K562 (cell line): ENCODE data around the gene PARK7. TPM values are rescaled to one million over a fixed set of nuclear protein-coding genes. Genes with fewer than 3 reads are reported as not detected.

ENCODE experiments used
- BRF2 ChIP-seq: IDR thresholded peaks from 3 replicates; pipeline ENCODE4 v1.6.1; 2011; ENCODE audit warnings: borderline replicate concordance, mild to moderate bottlenecking; ENCODE audit not compliant: insufficient read length, insufficient read depth
- CBFA2T3 ChIP-seq: fragments of 450-650 bp; IDR thresholded peaks from 2 replicates; pipeline ENCODE4 v1.6.1; 2017
- CREB3L1 ChIP-seq: fragments of 450-650 bp; IDR thresholded peaks from 2 replicates; pipeline ENCODE4 v1.6.1; 2014; ENCODE audit warnings: low read depth, mild to moderate bottlenecking, moderate library complexity, borderline replicate concordance
- KDM1A ChIP-seq, 2 experiments: fragments of 450-650 bp; IDR thresholded peaks; 2 replicates each; pipeline ENCODE4 v1.6.1; 2016; ENCODE audit warnings: mild to moderate bottlenecking in 2 of 2
- MCM3 ChIP-seq: fragments of 450-650 bp; IDR thresholded peaks from 2 replicates; pipeline ENCODE4 v1.6.1; 2016
- MEIS2 ChIP-seq: fragments of 450-650 bp; IDR thresholded peaks from 2 replicates; pipeline ENCODE4 v1.6.1; 2014; ENCODE audit warnings: mild to moderate bottlenecking; ENCODE audit not compliant: partially characterized antibody
- NR3C1 ChIP-seq: sonication (generic); formaldehyde crosslinking; IDR thresholded peaks from 2 replicates; pipeline ENCODE4 v1.8.1; 2022; ENCODE audit warnings: missing genetic modification reagents
- TSHZ1 ChIP-seq: fragments of 250-450 bp; sonication (Bioruptor Pico); IDR thresholded peaks from 2 replicates; pipeline ENCODE4 v1.4.0; 2020; ENCODE audit warnings: mild to moderate bottlenecking, moderate library complexity
- ZBTB1 ChIP-seq: sonication (generic); formaldehyde crosslinking; IDR thresholded peaks from 2 replicates; pipeline ENCODE4 v1.8.1; 2023; ENCODE audit warnings: missing genetic modification reagents, low read depth, mild to moderate bottlenecking, borderline replicate concordance
- ZBTB33 ChIP-seq: sonication (generic); formaldehyde crosslinking; IDR thresholded peaks from 2 replicates; pipeline ENCODE4 v1.8.1; 2023; ENCODE audit warnings: mild to moderate bottlenecking, missing genetic modification reagents
- ZNF384 ChIP-seq: IDR thresholded peaks from 2 replicates; pipeline ENCODE4 v1.6.1; 2012; ENCODE audit warnings: low read depth, low read length, improper control_type of control experiment
- ZNF592 ChIP-seq: fragments of 450-650 bp; IDR thresholded peaks from 2 replicates; pipeline ENCODE4 v1.6.1; 2017; ENCODE audit warnings: antibody characterized with exemption, mild to moderate bottlenecking
- polyA plus RNA-seq, 8 experiments: library from polyadenylated mRNA; depleted of rRNA in 4 of 8; stranded (reverse) in 5 of 8; unstranded in 3 of 8; fragments of >200 nt; fragmentation: Nextera tagmentation in 2 of 8; fragmentation: Illumina TruSeq in 1 of 8; extraction: Ambion mirVana in 2 of 8; extraction: Trizol in 1 of 8; gene quantifications; 2 replicates each; pipeline versions ENCODE4 v1.2.1 to v1.2.3, GENCODE V29; 2011 to 2014; ENCODE audit warnings: inconsistent platforms in 1 of 8, missing spikeins in 1 of 8
- total RNA-seq, 7 experiments: library from RNA; depleted of rRNA in 6 of 7; stranded (reverse); fragments of >200 nt in 6 of 7; fragmentation: Illumina TruSeq in 2 of 7; extraction: Trizol in 2 of 7; gene quantifications; 2 replicates each; pipeline versions ENCODE4 v1.2.1 to v1.2.3, GENCODE V29; 2011 to 2021; ENCODE audit warnings: low replicate concordance in 1 of 7

PARK7 gene
- total and polyA plus RNA-seq, 9 of the 15 experiments (the other 6 are each of a cell fraction or from before 2014, with no cell fraction given): 374 to 1,298 (median 484) TPM

- TF ChIP-seq TSHZ1 (CRISPR knock-in tag) (no peak), NR3C1 (peak; percentile 98), CREB3L1 (peak; percentile 79; the same call in 1 of the 2 replicates), CBFA2T3 (no peak), MCM3 (no peak), KDM1A (IDR thresholded peaks at IDR 0.05) (no peak), ZNF384 (no peak), ZBTB33 (peak; percentile 95), BRF2 (no peak), ZNF592 (0 out of 2 replicates have a peak, but pooled peaks have one; percentile 45), MEIS2 (peak; percentile 58), ZBTB1 (CRISPR knock-in tag) (peak; percentile 85; the same call in 1 of the 2 replicates)
These were observed 64.9 kb downstream of the PARK7 start, which contains the start of gene ERRFI1 (continued) for GRCh38 chr1:8026153-8026975.
